HAP-1 (cell line): ENCODE measurements around the gene AGAP6.
"Not testable (repeated sequence)": the region's sequence is repeated elsewhere in the genome, so short reads cannot be mapped to it uniquely, and the experiment has no call there.

Source experiments
- DNase-seq, 2 experiments: peaks; one replicate each; pipeline ENCODE4 v3.0.0-alpha.2; 2016 to 2020; ENCODE audit warnings: low spot score in 2 of 2
- H3K27me3 ChIP-seq: fragments of 250-450 bp; sonication (Bioruptor Pico); 2 replicates; pipeline ENCODE4 v1.5.1; 2020; ENCODE audit warnings: low read depth, mild to moderate bottlenecking, moderate library complexity
- H3K36me3 ChIP-seq: fragments of 250-450 bp; sonication (Bioruptor Pico); replicated peaks from 2 replicates; pipeline ENCODE4 v1.5.1; 2020; ENCODE audit warnings: mild to moderate bottlenecking
- H3K4me1 ChIP-seq: fragments of 250-450 bp; sonication (Bioruptor Pico); 2 replicates; pipeline ENCODE4 v1.5.1; 2020; ENCODE audit warnings: mild to moderate bottlenecking
- H3K4me3 ChIP-seq: fragments of 250-450 bp; sonication (Bioruptor Pico); 2 replicates; pipeline ENCODE4 v1.5.1; 2020; ENCODE audit warnings: mild to moderate bottlenecking, moderate library complexity
- H3K9me3 ChIP-seq: fragments of 250-450 bp; sonication (Bioruptor Pico); 2 replicates; pipeline ENCODE4 v1.5.1; 2020; ENCODE audit warnings: mild to moderate bottlenecking, moderate library complexity
- in situ Hi-C: fragments of 300-500 bp; cut with MboI; formaldehyde crosslinking; loops from 3 replicates; pipeline ENCODE4 v1.14.3; 2020; ENCODE audit warnings: low sequenced_read_pairs, inconsistent platforms, mixed read lengths

AGAP6 gene

DNA sequence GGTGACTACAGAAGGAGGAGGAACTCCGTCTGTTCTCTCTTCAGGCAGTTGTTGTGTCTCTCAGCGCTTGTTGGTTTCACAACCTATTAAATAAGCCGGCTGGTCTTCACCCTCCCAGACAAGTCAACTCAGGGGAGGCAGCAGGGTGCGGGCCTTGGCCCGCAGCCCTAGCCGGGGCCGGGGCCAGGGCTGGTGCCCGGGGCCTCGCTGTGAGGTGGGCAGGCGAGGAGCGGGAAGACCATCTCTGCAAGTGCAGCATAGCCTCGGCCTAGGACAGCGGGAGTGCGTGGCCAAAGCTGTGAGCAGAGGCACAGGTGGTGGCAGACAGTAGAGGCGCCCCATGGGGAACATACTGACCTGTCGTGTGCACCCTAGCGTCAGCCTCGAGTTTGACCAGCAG lies at the start of gene AGAP6:
TSS of gene AGAP6 (plus strand) at position 31 of the 400 bp plus-strand sequence. CDS start at position 341, 310 bp downstream.
- H3K4me3 ChIP-seq, H3K36me3 ChIP-seq, in situ Hi-C loops, H3K9me3 ChIP-seq, DNase-seq, H3K27me3 ChIP-seq, H3K4me1 ChIP-seq: not testable (repeated sequence)

DNA sequence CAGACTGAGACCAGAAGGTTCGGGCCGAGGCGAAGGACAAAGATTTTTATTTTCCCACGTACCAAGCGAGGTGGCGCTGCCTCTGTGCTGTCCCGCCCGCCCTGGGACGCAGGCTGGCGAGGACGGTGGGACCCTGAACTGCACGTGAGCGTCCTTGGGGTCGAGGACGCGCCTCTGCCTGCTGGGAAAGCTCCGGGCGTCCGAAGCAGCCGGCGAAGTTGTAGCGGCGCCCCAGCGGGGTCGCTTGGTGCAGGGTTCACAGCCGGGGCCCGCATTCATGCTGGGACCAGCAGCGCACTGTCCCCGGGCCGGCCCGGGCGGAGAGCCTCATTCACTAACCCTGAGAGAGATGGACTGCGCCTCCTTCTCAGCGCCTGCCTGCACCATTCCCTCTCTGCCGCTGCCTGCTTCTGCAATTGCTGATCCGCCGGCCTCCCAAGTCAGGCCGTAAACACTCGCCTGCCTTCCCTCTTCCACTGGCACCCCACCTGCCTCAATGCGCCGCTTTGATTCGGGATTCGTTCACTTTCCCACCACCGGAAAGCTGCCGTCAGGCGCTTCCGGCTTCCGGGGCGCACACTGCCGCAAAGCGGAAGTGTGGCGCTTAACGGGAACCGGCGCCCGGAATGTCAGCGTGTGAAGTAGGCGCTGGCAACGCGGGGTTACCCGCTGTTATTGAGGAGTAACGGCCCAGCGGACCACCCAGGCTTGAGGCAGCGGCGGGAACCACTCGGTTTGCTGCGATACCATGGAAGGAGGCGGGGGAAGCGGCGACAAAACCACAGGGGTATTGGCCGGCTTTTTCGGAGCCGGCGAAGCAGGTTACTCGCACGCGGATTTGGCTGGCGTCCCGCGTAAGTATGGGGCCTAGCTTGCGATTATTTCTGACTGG lies 46.5 kb upstream of the AGAP6 start, which contains the start of the genes PARG and TIMM23B:
TSS of gene PARG (minus strand) at position 581 of the 892 bp plus-strand sequence. CDS start at position 279, 302 bp downstream.
TSS of gene TIMM23B (plus strand) at position 607 of the 892 bp plus-strand sequence. CDS start at position 749, 142 bp downstream.
- peak; percentile 63 to 82 for DNase-seq
- H3K9me3 ChIP-seq, H3K4me1 ChIP-seq, H3K36me3 ChIP-seq, H3K27me3 ChIP-seq, in situ Hi-C loops: not testable (repeated sequence)
- H3K4me3 ChIP-seq = peak within 1 kb of the TSS; percentile 75

DNA sequence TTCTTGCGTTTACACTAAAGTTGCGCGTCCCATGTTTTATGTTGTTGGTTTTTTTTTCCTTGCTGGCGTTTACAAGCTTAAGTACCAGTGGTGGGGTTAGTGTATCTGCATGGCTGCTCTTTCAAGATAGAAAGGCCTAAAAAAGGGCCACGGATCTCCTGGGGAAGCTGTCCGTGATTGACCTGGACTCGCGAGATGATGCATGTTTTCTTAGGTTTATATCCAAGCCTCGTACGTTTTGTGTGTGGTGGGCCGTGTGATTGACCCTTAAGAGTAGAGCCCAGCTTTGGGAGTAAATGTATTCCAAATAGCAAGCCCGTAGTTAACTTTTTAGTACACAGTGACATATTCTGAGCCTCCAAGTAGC lies 45.9 kb upstream of the AGAP6 start:
- DNase-seq, H3K27me3 ChIP-seq, in situ Hi-C loops, H3K9me3 ChIP-seq, H3K36me3 ChIP-seq, H3K4me1 ChIP-seq: not testable (repeated sequence)
- peak overlapping the region; percentile 75 for H3K4me3 ChIP-seq

DNA sequence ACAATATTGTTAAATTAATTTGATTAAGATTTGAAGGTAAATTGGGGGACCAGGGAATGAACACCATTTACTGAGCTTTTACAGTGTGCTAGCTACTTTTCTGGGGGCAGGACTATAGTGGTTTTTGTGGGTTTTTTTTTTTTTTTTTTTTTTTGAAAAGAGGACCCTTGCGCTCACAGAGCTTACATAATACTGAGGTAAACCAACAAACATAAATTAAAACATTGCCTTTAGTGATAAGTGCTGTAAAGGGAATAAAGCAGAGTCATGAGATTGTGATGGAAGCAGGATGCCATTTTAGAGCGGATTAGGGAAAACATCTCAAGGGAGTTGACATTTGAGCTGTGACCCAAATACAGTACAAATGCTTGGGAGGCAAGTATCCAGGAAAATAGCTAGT lies 44.6 kb upstream of the AGAP6 start:
- DNase-seq, H3K36me3 ChIP-seq, H3K4me3 ChIP-seq, H3K27me3 ChIP-seq, H3K9me3 ChIP-seq, in situ Hi-C loops, H3K4me1 ChIP-seq: not testable (repeated sequence)

DNA sequence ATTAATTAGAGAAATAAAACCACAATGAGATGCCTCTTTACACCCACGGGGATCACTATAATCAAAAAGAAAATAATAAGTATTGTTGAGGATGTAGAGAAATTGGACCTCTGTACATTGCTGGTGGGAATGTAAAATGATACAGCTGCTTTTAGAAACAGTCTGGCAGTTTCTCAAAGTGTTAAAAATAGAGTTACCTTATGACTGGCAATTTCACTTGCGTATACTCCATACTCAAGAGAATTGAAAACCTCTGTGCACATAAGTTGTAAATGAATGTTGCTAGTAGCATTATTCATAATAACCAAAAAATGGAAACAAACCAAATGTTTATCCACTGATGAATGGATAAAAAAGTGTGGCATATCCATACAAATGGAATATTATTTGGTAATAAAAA lies 40.1 kb upstream of the AGAP6 start:
- DNase-seq = not testable (repeated sequence)

DNA sequence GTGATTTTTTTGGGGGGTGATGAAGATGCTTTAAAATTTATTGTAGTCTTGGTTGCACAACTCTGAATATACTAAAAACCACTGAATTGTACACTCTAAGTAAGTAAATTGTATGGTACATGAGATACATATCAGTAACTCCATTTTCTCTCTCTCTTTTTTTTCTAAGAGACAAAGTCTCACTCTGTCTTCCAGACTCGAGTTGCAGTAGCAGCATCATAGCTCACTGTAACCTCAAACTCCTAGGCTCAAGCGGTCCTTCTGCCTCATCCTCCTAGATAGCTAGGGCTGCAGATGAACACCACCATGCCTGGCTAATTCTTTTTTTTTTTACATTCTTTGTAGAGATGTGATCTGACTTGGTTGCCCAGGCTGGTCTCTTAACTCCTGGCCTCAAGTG lies 39.5 kb upstream of the AGAP6 start:
- H3K36me3 ChIP-seq, in situ Hi-C loops, H3K4me1 ChIP-seq, H3K9me3 ChIP-seq, DNase-seq, H3K27me3 ChIP-seq, H3K4me3 ChIP-seq: not testable (repeated sequence)

More for the DNA sequence above, 40.1 kb upstream of the AGAP6 start:
- H3K4me3 ChIP-seq, H3K36me3 ChIP-seq, in situ Hi-C loops, H3K27me3 ChIP-seq, H3K9me3 ChIP-seq, H3K4me1 ChIP-seq: not testable (repeated sequence)

DNA sequence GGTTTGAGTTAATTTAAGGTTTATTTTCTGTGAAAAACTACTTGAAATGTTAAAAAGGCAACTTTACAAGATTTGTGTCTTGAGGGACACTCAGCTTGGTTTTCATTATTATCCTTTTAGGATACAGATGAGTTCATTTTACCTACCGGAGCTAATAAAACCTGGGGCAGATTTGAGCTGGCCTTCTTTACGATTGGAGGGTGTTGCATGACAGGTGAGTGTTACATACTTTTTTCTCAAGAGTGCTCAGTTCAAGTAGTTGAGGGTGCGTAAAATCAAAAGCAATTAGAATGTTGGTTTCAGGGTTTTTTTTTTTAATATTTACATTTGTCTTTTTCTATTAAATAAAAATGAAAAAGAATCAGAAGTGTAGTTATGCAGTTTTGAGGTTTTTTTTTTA lies 36.2 kb upstream of the AGAP6 start:
- in situ Hi-C loops, H3K9me3 ChIP-seq: not testable (repeated sequence)

DNA sequence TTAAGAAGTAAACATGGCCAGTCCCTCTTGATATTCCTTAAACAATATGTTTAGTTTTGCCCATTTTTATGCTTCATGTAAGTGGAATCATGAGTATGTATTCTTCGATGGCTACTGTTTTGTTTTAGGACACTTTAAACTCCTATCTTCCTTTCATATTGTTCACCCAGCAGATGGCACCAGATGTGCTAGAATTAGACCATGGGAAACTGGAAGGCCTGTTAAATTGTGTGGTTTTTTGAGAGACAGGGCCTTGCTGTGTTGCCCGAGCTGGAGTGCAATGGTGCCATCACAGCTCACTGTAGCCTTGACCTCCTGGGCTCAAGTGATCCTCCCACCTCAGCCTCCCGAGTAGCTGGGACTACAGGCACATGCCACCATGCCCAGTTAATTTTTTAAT lies 35.1 kb upstream of the AGAP6 start:
- H3K9me3 ChIP-seq, DNase-seq, H3K4me1 ChIP-seq, H3K27me3 ChIP-seq, in situ Hi-C loops, H3K36me3 ChIP-seq, H3K4me3 ChIP-seq: not testable (repeated sequence)

More for the DNA sequence above, 36.2 kb upstream of the AGAP6 start:
- DNase-seq, H3K4me3 ChIP-seq, H3K4me1 ChIP-seq, H3K27me3 ChIP-seq, H3K36me3 ChIP-seq: not testable (repeated sequence)

DNA sequence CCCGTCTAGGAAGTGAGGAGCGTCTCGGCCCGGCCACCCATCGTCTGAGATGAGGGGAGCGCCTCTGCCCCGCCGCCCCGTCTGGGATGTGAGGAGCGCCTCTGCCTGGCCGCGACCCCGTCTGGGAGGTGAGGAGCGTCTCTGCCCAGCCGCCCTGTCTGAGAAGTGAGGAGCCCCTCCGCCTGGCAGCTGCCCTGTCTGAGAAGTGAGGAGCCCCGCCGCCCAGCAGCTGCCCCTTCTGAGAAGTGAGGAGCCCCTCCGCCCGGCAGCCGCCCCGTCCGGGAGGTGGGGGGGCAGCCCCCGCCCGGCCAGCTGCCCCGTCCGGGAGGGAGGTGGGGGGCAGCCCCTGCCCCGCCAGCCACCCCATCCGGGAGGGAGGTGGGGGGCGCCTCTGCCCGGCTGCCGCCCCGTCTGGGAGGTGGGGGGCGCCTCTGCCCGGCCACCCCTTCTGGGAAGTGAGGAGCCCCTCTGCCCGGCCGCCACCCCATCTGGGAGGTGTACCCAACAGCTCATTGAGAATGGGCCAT lies 17.8 kb upstream of the AGAP6 start:
- H3K9me3 ChIP-seq, H3K4me3 ChIP-seq, H3K4me1 ChIP-seq, in situ Hi-C loops, H3K36me3 ChIP-seq, DNase-seq, H3K27me3 ChIP-seq: not testable (repeated sequence)

DNA sequence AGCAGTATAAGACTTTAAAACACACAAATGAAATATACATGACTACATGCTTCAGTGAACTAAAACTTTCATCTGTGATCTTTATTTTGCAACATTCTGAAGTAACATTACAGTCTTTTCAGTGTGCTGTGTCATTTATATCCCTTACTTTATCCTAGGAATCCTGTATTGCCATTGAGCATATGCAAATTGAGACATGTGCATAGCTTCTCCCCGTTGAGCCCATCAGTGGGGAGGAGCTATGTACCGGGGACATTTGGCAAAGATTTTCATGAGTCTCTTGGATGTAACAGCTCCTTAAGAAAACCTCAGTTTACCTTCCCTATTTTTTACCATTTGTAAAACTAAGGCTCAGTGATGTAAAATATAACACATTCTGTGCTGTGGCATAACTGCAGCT lies 16.7 kb upstream of the AGAP6 start:
- DNase-seq, H3K9me3 ChIP-seq, in situ Hi-C loops, H3K36me3 ChIP-seq, H3K4me1 ChIP-seq, H3K4me3 ChIP-seq, H3K27me3 ChIP-seq: not testable (repeated sequence)

DNA sequence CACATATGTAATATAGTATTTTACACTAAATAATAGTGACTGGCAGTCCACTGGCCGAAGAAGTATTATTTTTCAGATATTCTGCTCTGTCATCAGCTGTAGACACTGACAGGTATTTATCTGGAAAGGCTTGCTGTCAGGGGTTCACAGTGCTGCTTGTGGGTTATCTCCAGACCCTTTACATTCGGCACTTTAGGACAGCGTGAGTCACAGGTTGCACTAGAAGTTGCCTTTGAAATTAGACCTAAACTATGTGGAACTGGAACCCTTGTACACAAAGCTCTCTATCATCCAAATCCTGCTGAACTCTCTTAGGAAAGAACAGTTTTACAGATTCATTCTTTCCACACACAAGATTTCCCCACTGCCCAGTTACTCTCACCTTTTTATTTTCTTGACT lies 16.1 kb upstream of the AGAP6 start:
- in situ Hi-C loops, DNase-seq, H3K4me1 ChIP-seq, H3K36me3 ChIP-seq, H3K4me3 ChIP-seq, H3K9me3 ChIP-seq, H3K27me3 ChIP-seq: not testable (repeated sequence)

DNA sequence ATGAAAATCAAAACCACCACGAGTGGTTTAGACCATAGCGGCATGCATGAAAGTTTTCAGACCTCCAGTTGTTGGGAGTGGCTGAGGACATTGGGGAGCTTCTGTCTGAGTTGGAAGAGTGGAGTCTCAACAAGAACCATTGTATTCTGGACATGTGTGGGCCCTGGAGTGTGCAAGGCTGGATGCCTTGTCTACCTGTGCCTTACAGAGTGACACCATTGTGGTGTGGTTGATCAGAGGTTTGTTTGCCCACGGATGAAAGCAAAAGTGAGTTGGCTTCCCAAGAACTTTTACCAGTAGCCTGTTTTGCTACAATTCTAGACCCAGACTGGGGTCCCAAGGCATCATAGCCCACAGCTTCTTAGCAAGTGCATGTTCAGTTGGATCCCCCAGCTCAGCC lies 10.4 kb upstream of the AGAP6 start:
- DNase-seq, in situ Hi-C loops, H3K36me3 ChIP-seq, H3K27me3 ChIP-seq, H3K4me1 ChIP-seq, H3K4me3 ChIP-seq, H3K9me3 ChIP-seq: not testable (repeated sequence)

DNA sequence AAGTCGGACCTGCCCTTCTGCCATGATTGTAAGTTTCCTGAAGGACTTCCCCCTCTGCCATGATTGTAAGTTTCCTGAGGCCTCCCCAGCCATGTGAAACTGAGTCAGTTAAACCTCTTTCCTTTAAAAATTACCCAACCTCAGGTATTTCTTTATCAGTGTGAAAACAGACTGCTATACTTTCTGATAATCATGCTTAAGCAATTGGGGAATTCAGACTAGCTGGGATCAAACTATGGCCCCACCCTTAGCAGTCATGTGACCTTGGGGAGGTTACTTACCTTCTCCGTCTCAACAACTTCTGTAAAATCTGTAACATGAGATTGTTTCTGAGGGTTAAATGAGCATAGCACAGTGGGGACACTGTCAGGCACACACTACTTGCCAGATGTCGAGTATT lies 999 bp upstream of the AGAP6 start:
- in situ Hi-C loops, H3K4me3 ChIP-seq, DNase-seq: not testable (repeated sequence)

DNA sequence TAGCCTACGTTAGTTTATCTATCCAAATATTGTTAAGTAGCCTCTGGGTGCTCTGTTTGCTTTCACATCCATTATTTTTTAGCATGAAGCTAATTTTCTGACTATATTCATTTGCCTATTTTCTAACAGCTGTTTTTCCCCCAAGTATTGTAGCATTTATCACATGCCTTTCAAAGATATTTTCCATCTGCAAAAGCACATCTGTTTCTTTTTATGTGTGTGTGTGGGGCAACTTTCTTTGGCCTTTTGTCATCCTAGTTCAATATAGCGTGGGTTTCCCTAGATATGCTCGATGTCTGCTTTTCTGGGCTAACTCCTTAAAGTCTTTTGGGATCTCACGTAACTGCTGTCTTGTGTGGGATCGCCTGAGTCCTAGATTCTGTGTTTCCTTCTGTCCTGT lies 7.1 kb downstream of the AGAP6 start:
- DNase-seq, H3K4me3 ChIP-seq, H3K9me3 ChIP-seq, in situ Hi-C loops, H3K4me1 ChIP-seq, H3K36me3 ChIP-seq, H3K27me3 ChIP-seq: not testable (repeated sequence)

More for the DNA sequence above, 999 bp upstream of the AGAP6 start:
- H3K27me3 ChIP-seq, H3K4me1 ChIP-seq, H3K36me3 ChIP-seq, H3K9me3 ChIP-seq: not testable (repeated sequence)
